GM19328 (cell line): ENCODE data around the gene DERL3.

ENCODE experiments used
- ATAC-seq: cut with Tn5 transposase; IDR thresholded peaks from one replicate; pipeline ENCODE4 v1.9.1; 2021; ENCODE audit warnings: mild to moderate bottlenecking, moderate library complexity; ENCODE audit not compliant: unreplicated experiment

Gene DERL3

GRCh38 chr22:23806837-23807236 is 32.0 kb downstream of the DERL3 start:
- ATAC-seq, result no peak

- no peak for ATAC-seq
Observed at GRCh38 chr22:23804781-23805291, 34.0 kb downstream of the DERL3 start.

DNA sequence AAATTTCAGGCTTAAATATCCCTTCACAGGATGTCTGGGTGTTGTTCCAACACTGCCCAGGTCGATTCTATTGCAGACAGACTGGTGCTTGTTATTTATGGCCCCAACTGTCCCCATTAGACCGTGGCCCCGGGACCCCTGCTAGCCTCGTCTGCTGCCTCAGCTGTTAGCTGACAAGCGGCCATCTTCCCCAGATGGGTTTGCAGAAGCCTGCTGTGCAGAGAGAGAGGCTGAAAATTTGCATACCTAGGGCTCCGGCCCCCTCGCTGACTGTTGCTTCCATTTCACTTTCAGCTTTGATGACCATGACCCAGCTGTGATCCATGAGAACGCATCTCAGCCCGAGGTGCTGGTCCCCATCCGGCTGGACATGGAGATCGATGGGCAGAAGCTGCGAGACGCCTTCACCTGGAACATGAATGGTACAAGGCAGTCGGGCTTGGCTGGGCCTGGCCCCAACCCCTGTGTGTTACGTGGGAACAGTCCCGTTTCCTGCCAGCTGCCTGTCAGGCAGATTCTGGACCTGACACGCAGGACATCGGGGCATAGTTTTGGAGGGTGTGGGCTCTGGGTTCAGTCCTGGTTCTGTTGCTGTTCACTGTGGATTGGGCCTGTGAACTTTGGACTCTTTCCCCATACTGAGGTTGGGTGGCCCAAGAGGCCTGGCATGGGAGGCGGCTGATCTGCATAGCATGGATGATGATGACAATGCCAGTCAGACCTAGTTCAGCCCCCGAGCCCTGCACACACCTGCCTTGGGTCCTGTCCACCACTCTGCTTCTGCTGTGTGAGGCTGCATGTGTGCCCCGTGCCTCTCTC is 35.6 kb downstream of the DERL3 start:
- ATAC-seq, result no peak

- ATAC-seq, result no peak
Observed at GRCh38 chr22:23801886-23802377, 36.9 kb downstream of the DERL3 start.

GRCh38 chr22:23801238-23801821 is 37.5 kb downstream of the DERL3 start:
- ATAC-seq, result no peak

GRCh38 chr22:23800297-23801237 is 38.2 kb downstream of the DERL3 start:
- no peak for ATAC-seq

- ATAC-seq, result no peak
Observed at GRCh38 chr22:23796461-23796860, 42.3 kb downstream of the DERL3 start.

DNA sequence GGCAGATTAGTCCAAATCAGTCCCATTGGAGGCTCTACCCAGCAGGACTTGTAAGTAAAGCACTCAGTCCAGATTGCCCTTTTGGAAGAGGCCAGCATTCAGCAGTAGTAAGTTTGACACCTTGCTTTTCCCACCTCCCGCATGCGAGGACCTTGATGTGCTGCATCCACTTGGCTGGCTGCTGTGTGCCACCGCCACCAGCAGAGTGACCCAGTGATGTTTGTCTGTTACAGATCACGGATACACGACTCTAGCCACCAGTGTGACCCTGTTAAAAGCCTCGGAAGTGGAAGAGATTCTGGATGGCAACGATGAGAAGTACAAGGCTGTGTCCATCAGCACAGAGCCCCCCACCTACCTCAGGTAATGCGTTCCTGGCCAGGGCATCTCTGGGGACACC is 45.5 kb downstream of the DERL3 start:
- ATAC-seq, result no peak

DNA sequence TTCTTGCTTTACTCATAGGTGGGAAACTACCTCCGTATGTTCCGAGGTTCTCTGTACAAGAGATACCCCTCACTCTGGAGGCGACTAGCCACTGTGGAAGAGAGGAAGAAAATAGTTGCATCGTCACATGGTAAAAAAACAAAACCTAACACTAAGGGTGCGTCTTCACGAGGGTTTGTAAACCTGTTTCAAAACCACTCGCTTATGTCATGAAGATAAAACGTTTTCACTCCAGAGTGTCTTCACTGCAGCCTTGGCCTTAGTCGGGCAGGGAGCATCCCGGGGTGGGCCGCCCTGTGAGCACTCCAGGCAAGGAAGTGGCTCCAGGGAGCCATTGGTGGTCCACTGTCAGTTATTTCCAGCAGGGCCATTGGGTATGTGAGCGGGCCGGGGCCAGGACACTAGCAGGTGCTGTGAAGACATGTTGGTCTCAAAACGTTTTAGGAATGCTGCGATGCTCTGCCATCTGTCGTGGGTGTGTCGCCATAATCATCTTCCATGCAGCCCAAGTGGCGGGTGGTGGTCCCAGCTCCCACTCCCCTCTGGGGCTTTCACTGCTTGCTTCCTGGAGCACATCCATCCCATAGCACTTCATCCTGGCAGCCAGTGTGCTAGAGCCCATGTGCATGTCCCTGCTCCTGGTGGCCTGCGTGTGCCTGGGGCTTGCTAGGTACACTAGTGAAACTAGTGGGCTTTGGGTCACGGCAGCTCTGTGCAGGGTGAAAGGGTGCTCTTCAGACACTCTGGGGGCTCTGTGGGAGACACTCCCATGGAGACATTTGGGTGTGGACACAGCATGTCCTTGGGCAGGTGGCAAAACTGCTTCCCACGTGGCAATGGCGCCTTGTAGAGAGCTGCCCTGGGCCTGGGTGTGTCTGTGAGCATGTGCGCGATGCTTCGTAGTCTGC is 46.8 kb downstream of the DERL3 start:
- no peak for ATAC-seq

GRCh38 chr22:23790819-23791737 is 47.7 kb downstream of the DERL3 start:
- ATAC-seq, result no peak

- no peak for ATAC-seq
Observed at GRCh38 chr22:23789638-23790037, 49.2 kb downstream of the DERL3 start.

DNA sequence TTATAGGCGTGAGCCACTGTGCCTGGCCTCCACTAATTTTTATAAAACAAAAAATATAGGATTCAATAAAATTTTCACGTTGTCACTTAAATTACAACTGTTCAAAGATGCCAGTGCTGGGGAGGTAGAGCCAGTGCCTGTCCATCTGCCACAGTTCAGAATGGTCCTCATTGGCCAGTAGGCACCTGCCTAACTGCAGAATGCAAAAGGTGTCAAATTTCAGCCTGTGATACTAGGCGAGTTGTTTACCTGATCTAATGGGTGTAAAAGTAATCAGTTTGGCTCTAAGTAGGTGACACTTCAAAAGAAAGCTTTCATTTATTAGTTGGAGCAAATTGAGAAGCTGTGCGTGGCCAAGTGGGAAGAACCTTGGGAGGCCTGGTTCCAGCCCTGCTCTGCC is 49.7 kb downstream of the DERL3 start:
- ATAC-seq, result no peak

GRCh38 chr22:23787910-23788309 is 50.9 kb downstream of the DERL3 start:
- ATAC-seq, result no peak

- peak; percentile 11 for ATAC-seq
Observed at GRCh38 chr22:23787600-23787896, 51.3 kb downstream of the DERL3 start.

DNA sequence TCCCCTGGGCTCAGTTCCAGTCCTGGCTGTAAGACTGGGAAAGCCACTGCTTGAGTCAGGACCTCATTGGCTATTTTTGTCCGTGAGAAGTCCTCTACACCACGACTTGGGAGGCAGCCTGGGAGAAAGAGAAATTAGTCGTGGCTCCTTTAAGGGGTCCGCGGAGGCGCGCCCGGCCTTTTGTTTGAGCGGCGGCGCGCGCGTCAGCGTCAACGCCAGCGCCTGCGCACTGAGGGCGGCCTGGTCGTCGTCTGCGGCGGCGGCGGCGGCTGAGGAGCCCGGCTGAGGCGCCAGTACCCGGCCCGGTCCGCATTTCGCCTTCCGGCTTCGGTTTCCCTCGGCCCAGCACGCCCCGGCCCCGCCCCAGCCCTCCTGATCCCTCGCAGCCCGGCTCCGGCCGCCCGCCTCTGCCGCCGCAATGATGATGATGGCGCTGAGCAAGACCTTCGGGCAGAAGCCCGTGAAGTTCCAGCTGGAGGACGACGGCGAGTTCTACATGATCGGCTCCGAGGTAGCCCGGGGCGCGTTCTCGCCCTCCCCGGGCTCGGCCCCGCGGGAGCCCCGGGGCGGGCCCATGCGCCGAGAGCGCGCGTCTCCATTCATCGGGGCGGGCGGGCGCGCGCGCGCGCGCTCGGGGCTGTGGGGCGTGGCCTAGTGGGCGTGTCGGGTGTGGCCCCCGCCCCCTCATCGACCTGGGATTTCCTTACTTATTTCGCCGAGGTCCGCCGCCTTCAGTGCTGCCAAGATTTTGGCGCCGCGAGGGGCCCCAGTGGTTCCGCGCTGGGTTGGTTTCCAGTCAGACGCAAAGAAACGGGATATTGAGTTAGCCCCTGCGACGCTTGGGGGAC is 51.8 kb downstream of the DERL3 start, which contains the start of gene SMARCB1:
Gene SMARCB1, plus strand, starts transcription at position 215 of the 848 bp plus-strand sequence. Its CDS starts 204 bp downstream, at position 419.
- ATAC-seq, result peak; percentile 67

DNA sequence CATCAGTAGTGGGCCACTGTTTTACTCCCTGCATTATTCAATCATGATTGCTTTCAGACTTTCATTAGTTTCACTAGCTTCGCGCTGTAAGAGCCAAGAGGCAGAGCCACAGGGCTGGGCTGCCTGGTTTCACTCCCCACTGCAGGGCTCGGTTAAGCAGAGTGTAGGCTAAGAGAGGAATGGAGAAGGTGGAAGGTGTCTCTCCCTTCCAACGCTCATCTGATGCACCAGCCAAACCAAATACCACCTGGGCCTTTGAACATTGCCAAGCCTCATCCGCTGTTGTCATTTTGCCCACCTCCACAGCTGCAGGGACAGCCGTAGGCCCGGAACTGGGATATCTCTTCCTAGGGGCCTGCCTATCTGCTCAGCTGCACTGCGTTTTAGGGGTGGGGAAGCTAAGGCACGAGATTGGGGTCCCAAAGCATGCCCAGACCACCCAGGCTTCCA is 52.5 kb downstream of the DERL3 start:
- ATAC-seq, result no peak
